ENCODE measurements around the gene TMEM131L. TPM values are rescaled to one million over a fixed set of nuclear protein-coding genes. Genes with fewer than 3 reads are reported as not detected.

TMEM131L gene
- total RNA-seq, 1 donor from 2014 or later: 18.6 TPM

DNA sequence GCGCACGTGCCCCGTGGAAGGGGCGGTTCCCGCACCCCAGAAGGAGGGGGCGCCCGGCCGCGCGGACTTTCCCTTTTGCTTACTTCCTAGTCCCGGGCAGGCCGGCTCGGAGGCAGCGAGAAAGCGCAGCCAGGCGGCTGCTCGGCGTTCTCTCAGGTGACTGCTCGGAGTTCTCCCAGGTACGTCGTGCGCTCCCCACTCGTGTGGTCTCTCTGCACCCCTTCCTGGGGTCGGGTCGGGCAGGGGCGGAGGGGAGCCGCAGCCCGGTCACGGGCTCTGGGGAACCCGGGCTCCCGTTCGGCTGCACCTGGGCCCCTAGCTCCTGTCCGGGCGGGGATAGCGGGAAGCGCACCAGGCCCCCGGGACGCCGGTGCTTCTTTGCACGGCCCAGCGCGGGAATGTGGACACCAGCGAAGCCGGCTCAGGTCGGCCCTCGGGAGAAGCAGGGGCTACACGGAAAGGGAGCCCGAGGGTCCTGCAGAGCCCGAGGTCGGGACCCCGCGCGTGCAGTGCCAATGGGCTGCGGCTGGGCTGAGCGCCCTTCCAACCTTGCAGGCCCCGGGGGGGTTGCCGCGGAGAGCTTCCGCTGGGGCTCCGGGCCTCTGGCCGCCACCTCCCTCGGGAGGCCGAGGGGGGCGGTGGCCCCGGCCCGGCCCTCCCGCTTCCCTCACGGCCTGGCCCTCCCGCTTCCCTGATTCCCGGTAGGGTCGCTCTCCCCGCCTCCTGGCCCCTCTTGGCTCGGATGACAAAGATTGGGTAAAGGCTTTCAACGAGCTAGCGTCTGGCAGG lies 218.2 kb downstream of the TMEM131L start, which contains the start of gene TLR2:
Gene TLR2 (plus strand): TSS at position 99 of the 789 bp plus-strand sequence. CDS start 18,628 bp downstream, outside the sequence.
- peaks cover 40% of the 10 kb centered on the region for H3K27me3 ChIP-seq (ENCODE audit: insufficient read depth, low read length)
- H3K9ac ChIP-seq (ENCODE audit: low read length): peak within 1 kb of the TSS; percentile 33
- no peaks in the 10 kb centered on the region for H3K36me3 Mint-ChIP-seq (ENCODE audit: low read depth, unreplicated experiment)
- H3K27me3 Mint-ChIP-seq (ENCODE audit: low read depth, unreplicated experiment): peaks cover 21% of the 10 kb centered on the region
- H3K36me3 ChIP-seq (ENCODE audit: insufficient read depth, low read length): no peaks in the 10 kb centered on the region
- peak within 1 kb of the TSS; percentile 76 for H2AFZ ChIP-seq (ENCODE audit: low read depth, low read length)
- no peak within 1 kb of the TSS for H3K27ac ChIP-seq (ENCODE audit: low read depth, low read length)
- H3K9me3 Mint-ChIP-seq (ENCODE audit: unreplicated experiment): peaks cover 17% of the 10 kb centered on the region
- H3K4me1 Mint-ChIP-seq (ENCODE audit: low read depth, unreplicated experiment): no peaks in the 10 kb centered on the region
- peak within 1 kb of the TSS; percentile 81 for H3K4me3 Mint-ChIP-seq (ENCODE audit: unreplicated experiment)
- peaks cover 3% of the 10 kb centered on the region for H3K4me1 ChIP-seq (ENCODE audit: insufficient read depth, low read length)
- H3K4me3 ChIP-seq (ENCODE audit: insufficient read depth, low read depth, low read length): peak within 1 kb of the TSS; percentile 42
- H3K79me2 ChIP-seq (ENCODE audit: insufficient read depth, low read length): no peaks in the 10 kb centered on the region
- TF ChIP-seq EZH2 (IDR thresholded peaks at IDR 0.05; ENCODE audit: insufficient read depth, low read length): peak; percentile 91
- TF ChIP-seq, protein P1, sequence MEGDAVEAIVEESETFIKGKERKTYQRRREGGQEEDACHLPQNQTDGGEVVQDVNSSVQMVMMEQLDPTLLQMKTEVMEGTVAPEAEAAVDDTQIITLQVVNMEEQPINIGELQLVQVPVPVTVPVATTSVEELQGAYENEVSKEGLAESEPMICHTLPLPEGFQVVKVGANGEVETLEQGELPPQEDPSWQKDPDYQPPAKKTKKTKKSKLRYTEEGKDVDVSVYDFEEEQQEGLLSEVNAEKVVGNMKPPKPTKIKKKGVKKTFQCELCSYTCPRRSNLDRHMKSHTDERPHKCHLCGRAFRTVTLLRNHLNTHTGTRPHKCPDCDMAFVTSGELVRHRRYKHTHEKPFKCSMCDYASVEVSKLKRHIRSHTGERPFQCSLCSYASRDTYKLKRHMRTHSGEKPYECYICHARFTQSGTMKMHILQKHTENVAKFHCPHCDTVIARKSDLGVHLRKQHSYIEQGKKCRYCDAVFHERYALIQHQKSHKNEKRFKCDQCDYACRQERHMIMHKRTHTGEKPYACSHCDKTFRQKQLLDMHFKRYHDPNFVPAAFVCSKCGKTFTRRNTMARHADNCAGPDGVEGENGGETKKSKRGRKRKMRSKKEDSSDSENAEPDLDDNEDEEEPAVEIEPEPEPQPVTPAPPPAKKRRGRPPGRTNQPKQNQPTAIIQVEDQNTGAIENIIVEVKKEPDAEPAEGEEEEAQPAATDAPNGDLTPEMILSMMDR (IDR thresholded peaks at IDR 0.05; ENCODE audit: insufficient read depth, low read depth, low read length): no peak
- no peak for DNase-seq (ENCODE audit: low read depth)
- FAIRE-seq: no peak
- H3K4me2 ChIP-seq (ENCODE audit: low read length): peak within 1 kb of the TSS; percentile 93
- H3K9me3 ChIP-seq (ENCODE audit: insufficient read depth, low read depth, low read length): peaks cover 2% of the 10 kb centered on the region
- peak within 1 kb of the TSS; percentile 87 for H3K27ac Mint-ChIP-seq (ENCODE audit: unreplicated experiment)
- H4K20me1 ChIP-seq (ENCODE audit: insufficient read depth, low read length): no peaks in the 10 kb centered on the region

DNA sequence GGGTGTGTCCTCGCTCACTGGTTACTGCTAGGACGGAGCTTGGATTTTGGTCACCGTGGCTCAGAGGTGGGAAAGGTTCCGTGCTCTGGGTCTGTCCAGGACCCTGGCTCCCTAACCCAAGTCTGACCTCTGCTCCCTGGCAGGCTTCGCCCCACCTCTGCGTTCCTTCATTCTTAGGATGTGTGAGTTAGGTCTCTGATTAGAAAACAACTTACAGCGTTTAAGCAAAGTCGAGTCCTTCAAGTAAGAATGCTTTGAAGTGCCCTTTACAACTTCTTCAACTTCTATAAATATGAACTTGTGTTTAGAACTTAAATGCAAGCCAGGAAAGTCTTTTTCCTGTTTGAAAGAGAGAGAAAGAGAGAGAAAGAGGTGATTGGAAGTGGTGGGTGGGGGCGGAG lies 218.8 kb downstream of the TMEM131L start:
- Histone ChIP-seq H2AFZ (ENCODE audit: low read depth, low read length) (peak overlapping the region; percentile 76), H3K9me3 (ENCODE audit: insufficient read depth, low read depth, low read length) (peaks cover 2% of the 10 kb centered on the region), H3K4me3 (ENCODE audit: insufficient read depth, low read depth, low read length) (peak overlapping the region; percentile 42), H3K36me3 (ENCODE audit: insufficient read depth, low read length) (no peaks in the 10 kb centered on the region), H3K9ac (ENCODE audit: low read length) (peak overlapping the region; percentile 33), H3K27me3 (ENCODE audit: insufficient read depth, low read length) (peaks cover 35% of the 10 kb centered on the region), H3K4me1 (ENCODE audit: insufficient read depth, low read length) (peaks cover 3% of the 10 kb centered on the region), H3K27ac (ENCODE audit: low read depth, low read length) (no peak overlapping the region), H3K79me2 (ENCODE audit: insufficient read depth, low read length) (no peaks in the 10 kb centered on the region), H3K4me2 (ENCODE audit: low read length) (peak overlapping the region; percentile 93), H4K20me1 (ENCODE audit: insufficient read depth, low read length) (no peaks in the 10 kb centered on the region)
- no peak for FAIRE-seq
- Mint-ChIP-seq H3K4me3 (ENCODE audit: unreplicated experiment) (peak overlapping the region; percentile 81), H3K27me3 (ENCODE audit: low read depth, unreplicated experiment) (peaks cover 21% of the 10 kb centered on the region), H3K27ac (ENCODE audit: unreplicated experiment) (peak overlapping the region; percentile 87), H3K9me3 (ENCODE audit: unreplicated experiment) (peaks cover 22% of the 10 kb centered on the region), H3K36me3 (ENCODE audit: low read depth, unreplicated experiment) (no peaks in the 10 kb centered on the region), H3K4me1 (ENCODE audit: low read depth, unreplicated experiment) (no peaks in the 10 kb centered on the region)
- no peak for DNase-seq (ENCODE audit: low read depth)
- TF ChIP-seq, protein P1 (IDR thresholded peaks at IDR 0.05; ENCODE audit: insufficient read depth, low read depth, low read length): no peak
- TF ChIP-seq EZH2 (IDR thresholded peaks at IDR 0.05; ENCODE audit: insufficient read depth, low read length): no peak

Other genes with a start within 250 kb of the TMEM131L start
- 1.00 and 1.0 TPM in 2 replicates for gene MND1, start 121.7 kb upstream of the TMEM131L start, total RNA-seq
- 0.79 and 1.2 TPM in 2 replicates for gene TLR2, start 217.9 kb downstream of the TMEM131L start, total RNA-seq

All from astrocyte (in vitro differentiated cells and primary cell).